Subcutaneous abdominal adipose tissue (tissue), 5 donors: Measurements from ENCODE around the gene SLC35F2.

Experiments
- H3K27ac ChIP-seq: one replicate; pipeline ENCODE4 v1.7.0; 2013; ENCODE audit warnings: low read depth, mild to moderate bottlenecking, inconsistent platforms, low read length, moderate library complexity
- H3K27me3 ChIP-seq, 5 donors: one replicate each; pipeline ENCODE4 v1.7.0; 2013; ENCODE audit warnings: low read length in 5 of 5, inconsistent platforms in 1 of 5; ENCODE audit not compliant: control insufficient read depth in 5 of 5, insufficient read depth in 4 of 5
- H3K36me3 ChIP-seq, 5 donors: one replicate each; pipeline ENCODE4 v1.7.0; 2013; ENCODE audit warnings: low read length in 5 of 5; ENCODE audit not compliant: control insufficient read depth in 5 of 5, insufficient read depth in 5 of 5
- H3K4me1 ChIP-seq, 5 donors: one replicate each; pipeline ENCODE4 v1.7.0; 2013; ENCODE audit warnings: low read length in 5 of 5, mild to moderate bottlenecking in 3 of 5, moderate library complexity in 1 of 5; ENCODE audit not compliant: control insufficient read depth in 5 of 5, insufficient read depth in 5 of 5
- H3K4me3 ChIP-seq, 5 donors: one replicate each; pipeline ENCODE4 v1.7.0; 2013; ENCODE audit warnings: low read length in 5 of 5, low read depth in 1 of 5
- H3K9ac ChIP-seq, 5 donors: one replicate each; pipeline ENCODE4 v1.7.0; 2013; ENCODE audit warnings: low read length in 5 of 5, mild to moderate bottlenecking in 4 of 5, moderate library complexity in 3 of 5
- H3K9me3 ChIP-seq, 5 donors: one replicate each; pipeline ENCODE4 v1.7.0; 2013; ENCODE audit warnings: low read length in 5 of 5; ENCODE audit not compliant: control insufficient read depth in 5 of 5
- donor health status: healthy.
- donor health status: healthy.
- donor health status: healthy.
- donor health status: healthy.
- donor health status: healthy.

The SLC35F2 gene

GRCh38 chr11:107821199-107821927 lies 37.2 kb downstream of the SLC35F2 start:
- peaks cover 0 to 15% (median 0%) of the 10 kb centered on the region in 5 donors for H3K4me1 ChIP-seq
- no peaks in the 10 kb centered on the region for H3K36me3 ChIP-seq
- no peak overlapping the region for H3K4me3 ChIP-seq
- no peaks in the 10 kb centered on the region for H3K27me3 ChIP-seq
- H3K9ac ChIP-seq, result no peak overlapping the region
- no peaks in the 10 kb centered on the region for H3K9me3 ChIP-seq
- H3K27ac ChIP-seq, result no peak overlapping the region

- no peaks in the 10 kb centered on the region for H3K36me3 ChIP-seq
- H3K27ac ChIP-seq, result no peak overlapping the region
- H3K9me3 ChIP-seq, result no peaks in the 10 kb centered on the region
- H3K27me3 ChIP-seq, result no peaks in the 10 kb centered on the region
- H3K4me1 ChIP-seq, result peaks cover 0 to 15% (median 0%) of the 10 kb centered on the region in 5 donors
- no peak overlapping the region for H3K9ac ChIP-seq
- no peak overlapping the region for H3K4me3 ChIP-seq
These were observed 39.1 kb downstream of the SLC35F2 start for GRCh38 chr11:107819361-107820014.

GRCh38 chr11:107818491-107818890 lies 40.1 kb downstream of the SLC35F2 start:
- Histone ChIP-seq H3K9me3 (no peaks in the 10 kb centered on the region), H3K4me1 (peaks cover 0 to 15% (median 0%) of the 10 kb centered on the region in 5 donors), H3K36me3 (no peaks in the 10 kb centered on the region), H3K27ac (no peak overlapping the region), H3K9ac (no peak overlapping the region), H3K27me3 (no peaks in the 10 kb centered on the region), H3K4me3 (no peak overlapping the region)

GRCh38 chr11:107816028-107816427 lies 42.6 kb downstream of the SLC35F2 start:
- no peaks in the 10 kb centered on the region for H3K9me3 ChIP-seq
- H3K27me3 ChIP-seq, result no peaks in the 10 kb centered on the region
- no peak overlapping the region for H3K27ac ChIP-seq
- no peak overlapping the region for H3K9ac ChIP-seq
- H3K36me3 ChIP-seq, result no peaks in the 10 kb centered on the region
- H3K4me3 ChIP-seq, result no peak overlapping the region
- peaks cover 0 to 7% (median 0%) of the 10 kb centered on the region in 5 donors for H3K4me1 ChIP-seq

- no peak overlapping the region for H3K4me3 ChIP-seq
- no peak overlapping the region for H3K9ac ChIP-seq
- H3K9me3 ChIP-seq, result no peaks in the 10 kb centered on the region
- no peaks in the 10 kb centered on the region for H3K36me3 ChIP-seq
- no peak overlapping the region for H3K27ac ChIP-seq
- no peaks in the 10 kb centered on the region for H3K4me1 ChIP-seq
- no peaks in the 10 kb centered on the region for H3K27me3 ChIP-seq
These were observed 47.7 kb downstream of the SLC35F2 start for GRCh38 chr11:107810875-107811274.

- no peak overlapping the region for H3K27ac ChIP-seq
- no peaks in the 10 kb centered on the region for H3K36me3 ChIP-seq
- no peaks in the 10 kb centered on the region for H3K9me3 ChIP-seq
These were observed 50.1 kb downstream of the SLC35F2 start for GRCh38 chr11:107808521-107808920.

GRCh38 chr11:107804971-107805370 lies 53.6 kb downstream of the SLC35F2 start:
- Histone ChIP-seq H3K36me3 (peaks cover 0 to 3% (median 0%) of the 10 kb centered on the region in 5 donors), H3K9me3 (no peaks in the 10 kb centered on the region), H3K4me1 (no peaks in the 10 kb centered on the region), H3K9ac (no peak overlapping the region), H3K27me3 (no peaks in the 10 kb centered on the region), H3K27ac (no peak overlapping the region), H3K4me3 (no peak overlapping the region)

More at GRCh38 chr11:107808521-107808920, 50.1 kb downstream of the SLC35F2 start:
- Histone ChIP-seq H3K9ac (no peak overlapping the region), H3K27me3 (no peaks in the 10 kb centered on the region), H3K4me3 (no peak overlapping the region), H3K4me1 (no peaks in the 10 kb centered on the region)

GRCh38 chr11:107804211-107804610 lies 54.4 kb downstream of the SLC35F2 start:
- no peaks in the 10 kb centered on the region for H3K27me3 ChIP-seq
- no peaks in the 10 kb centered on the region for H3K4me1 ChIP-seq
- H3K27ac ChIP-seq, result no peak overlapping the region
- H3K9me3 ChIP-seq, result no peaks in the 10 kb centered on the region
- H3K4me3 ChIP-seq, result no peak overlapping the region
- H3K9ac ChIP-seq, result no peak overlapping the region
- peaks cover 0 to 3% (median 0%) of the 10 kb centered on the region in 5 donors for H3K36me3 ChIP-seq

- no peak overlapping the region for H3K27ac ChIP-seq
- H3K9me3 ChIP-seq, result no peaks in the 10 kb centered on the region
- no peaks in the 10 kb centered on the region for H3K4me1 ChIP-seq
- H3K9ac ChIP-seq, result no peak overlapping the region
- H3K36me3 ChIP-seq, result peaks cover 0 to 3% (median 0%) of the 10 kb centered on the region in 5 donors
- no peaks in the 10 kb centered on the region for H3K27me3 ChIP-seq
- H3K4me3 ChIP-seq, result no peak overlapping the region
These were observed 56.9 kb downstream of the SLC35F2 start for GRCh38 chr11:107801641-107802040.

GRCh38 chr11:107799218-107799859 lies 59.2 kb downstream of the SLC35F2 start:
- Histone ChIP-seq H3K27me3 (no peaks in the 10 kb centered on the region), H3K27ac (no peak overlapping the region), H3K4me1 (no peaks in the 10 kb centered on the region), H3K9me3 (no peaks in the 10 kb centered on the region), H3K4me3 (no peak overlapping the region), H3K36me3 (peaks cover 0 to 3% (median 0%) of the 10 kb centered on the region in 5 donors), H3K9ac (no peak overlapping the region)
